Natural killer cell (primary cell): ENCODE measurements around the gene NUCKS1. TPM values are rescaled to one million over a fixed set of nuclear protein-coding genes. Genes with fewer than 3 reads are reported as not detected.

Source experiments
- ATAC-seq, 3 donors: fragments of 150-1000 bp in 2 of 3; fragments of 200-7000 bp in 1 of 3; cut with Tn5 transposase; 1 replicate in 1 of 3; 2 replicates in 2 of 3; pipeline ENCODE4 v1.10.0; 2021; ENCODE audit warnings: mild to moderate bottlenecking in 2 of 3, moderate library complexity in 2 of 3
- DNase-seq, 2 donors: peaks; one replicate each; pipeline versions ENCODE4 v3.0.0 to v3.0.0-alpha.2; 2013 to 2021; ENCODE audit warnings: mixed read lengths in 1 of 2
- H3K27ac ChIP-seq: one replicate; pipeline ENCODE4 v1.5.1; 2013; ENCODE audit warnings: mild to moderate bottlenecking, low read length
- H3K27me3 ChIP-seq: one replicate; pipeline ENCODE4 v1.6.1; 2013; ENCODE audit warnings: low read length; ENCODE audit not compliant: control insufficient read depth, insufficient read depth
- H3K36me3 ChIP-seq: one replicate; pipeline ENCODE4 v1.6.1; 2013; ENCODE audit warnings: low read length; ENCODE audit not compliant: control insufficient read depth, insufficient read depth
- H3K4me1 ChIP-seq: one replicate; pipeline ENCODE4 v1.6.1; 2013; ENCODE audit warnings: low read length; ENCODE audit not compliant: control insufficient read depth, insufficient read depth
- H3K4me3 ChIP-seq: one replicate; pipeline ENCODE4 v1.5.1; 2013; ENCODE audit warnings: low read length
- H3K9me3 ChIP-seq: one replicate; pipeline ENCODE4 v1.6.1; 2013; ENCODE audit warnings: low read length; ENCODE audit not compliant: control insufficient read depth, insufficient read depth
- H3K27ac Mint-ChIP-seq, 2 donors: one replicate each; pipeline ENCODE4 v1.8.0; 2022; ENCODE audit warnings: mild to moderate bottlenecking in 2 of 2, mixed read lengths in 2 of 2, moderate library complexity in 1 of 2
- H3K27me3 Mint-ChIP-seq, 2 donors: one replicate each; pipeline ENCODE4 v1.8.0; 2022; ENCODE audit warnings: low read depth in 2 of 2, mixed read lengths in 2 of 2
- H3K36me3 Mint-ChIP-seq: one replicate; pipeline ENCODE4 v1.8.0; 2022; ENCODE audit warnings: mixed read lengths
- H3K4me1 Mint-ChIP-seq, 2 donors: one replicate each; pipeline ENCODE4 v1.8.0; 2022; ENCODE audit warnings: mixed read lengths in 2 of 2
- H3K4me3 Mint-ChIP-seq: one replicate; pipeline ENCODE4 v1.8.0; 2022; ENCODE audit warnings: mild to moderate bottlenecking, moderate library complexity, mixed read lengths
- H3K9me3 Mint-ChIP-seq, 2 donors: one replicate each; pipeline ENCODE4 v1.8.0; 2022; ENCODE audit warnings: mixed read lengths in 2 of 2
- CTCF ChIP-seq: fragments of 200-600 bp; IDR thresholded peaks from one replicate; pipeline ENCODE4 v1.8.0; 2022; ENCODE audit warnings: antibody characterized with exemption
- WGBS: methylation state at CpG from one replicate; pipeline ENCODE4 v1.1.7; 2013; ENCODE audit warnings: missing lambda C conversion rate; ENCODE audit not compliant: insufficient coverage; 5-methylcytosine and 5-hydroxymethylcytosine counted together
- intact Hi-C: fragments of 100-400 bp; cut with micrococcal nuclease; formaldehyde crosslinking; loops from one replicate; pipeline ENCODE4 v1.14.2; 2022
- total RNA-seq, 4 donors: library from RNA; stranded (reverse); fragments of 120-200 nt in 1 of 4; gene quantifications; one replicate each; pipeline versions ENCODE4 v1.2.3 to v1.2.4, GENCODE V29; 2013 to 2022

The NUCKS1 gene
- total RNA-seq, 3 donors from 2014 or later (not counting 1 experiment from before 2014, with no cell fraction given) = 89.2 to 113 (median 103) TPM

- peaks cover 18% of the 10 kb centered on the region for H3K36me3 Mint-ChIP-seq
- H3K4me3 ChIP-seq = no peak overlapping the region
- peaks cover 40% of the 10 kb centered on the region for H3K36me3 ChIP-seq
- ATAC-seq (peak in 2 of 3 donors; percentile 26 to 88), DNase-seq (no peak)
- intact Hi-C loops = no loop called here
- 77% methylated on average over 5 of the region's 5 CpGs for WGBS
- H3K4me1 ChIP-seq = peaks cover 5% of the 10 kb centered on the region
- H3K27me3 ChIP-seq = no peaks in the 10 kb centered on the region
- no peaks in the 10 kb centered on the region for H3K27me3 Mint-ChIP-seq
- TF ChIP-seq CTCF = no peak
- H3K27ac Mint-ChIP-seq = peak overlapping the region; percentile 98
- no peaks in the 10 kb centered on the region for H3K9me3 Mint-ChIP-seq
- H3K27ac ChIP-seq = no peak overlapping the region
- H3K4me3 Mint-ChIP-seq = no peak overlapping the region
- peaks cover 34 to 35% of the 10 kb centered on the region in 2 donors for H3K4me1 Mint-ChIP-seq
- H3K9me3 ChIP-seq = no peaks in the 10 kb centered on the region
Observed at GRCh38 chr1:205766038-205766437, 16.1 kb upstream of the NUCKS1 start.

GRCh38 chr1:205764578-205764977 lies 14.6 kb upstream of the NUCKS1 start:
- peaks cover 25 to 34% of the 10 kb centered on the region in 2 donors for H3K4me1 Mint-ChIP-seq
- Histone ChIP-seq H3K9me3 (no peaks in the 10 kb centered on the region), H3K36me3 (peaks cover 32% of the 10 kb centered on the region), H3K4me1 (no peaks in the 10 kb centered on the region), H3K27me3 (no peaks in the 10 kb centered on the region), H3K27ac (no peak overlapping the region), H3K4me3 (no peak overlapping the region)
- peaks cover 8% of the 10 kb centered on the region for H3K36me3 Mint-ChIP-seq
- peak overlapping the region in 1 of 2 donors; percentile 98 for H3K27ac Mint-ChIP-seq
- H3K4me3 Mint-ChIP-seq = no peak overlapping the region
- intact Hi-C loops = no loop called here
- 100% methylated on average over 1 of the region's 2 CpGs for WGBS
- TF ChIP-seq CTCF = no peak
- H3K9me3 Mint-ChIP-seq = no peaks in the 10 kb centered on the region
- DNase-seq (no peak), ATAC-seq (no peak)
- H3K27me3 Mint-ChIP-seq = no peaks in the 10 kb centered on the region

GRCh38 chr1:205763980-205764379 lies 14.0 kb upstream of the NUCKS1 start:
- H3K27ac Mint-ChIP-seq = peak overlapping the region; percentile 47 to 98
- peaks cover 8% of the 10 kb centered on the region for H3K36me3 Mint-ChIP-seq
- ATAC-seq = no peak
- Histone ChIP-seq H3K9me3 (no peaks in the 10 kb centered on the region), H3K27ac (no peak overlapping the region), H3K4me3 (no peak overlapping the region), H3K27me3 (no peaks in the 10 kb centered on the region), H3K36me3 (peaks cover 26% of the 10 kb centered on the region), H3K4me1 (no peaks in the 10 kb centered on the region)
- intact Hi-C loops = no loop called here
- no peak for DNase-seq
- H3K4me1 Mint-ChIP-seq = peaks cover 25 to 31% of the 10 kb centered on the region in 2 donors
- H3K4me3 Mint-ChIP-seq = no peak overlapping the region
- H3K27me3 Mint-ChIP-seq = no peaks in the 10 kb centered on the region
- TF ChIP-seq CTCF = no peak
- H3K9me3 Mint-ChIP-seq = no peaks in the 10 kb centered on the region

GRCh38 chr1:205760606-205761005 lies 10.6 kb upstream of the NUCKS1 start:
- ATAC-seq = no peak
- Histone ChIP-seq H3K27me3 (no peaks in the 10 kb centered on the region), H3K36me3 (peaks cover 16% of the 10 kb centered on the region), H3K4me1 (no peaks in the 10 kb centered on the region), H3K27ac (no peak overlapping the region), H3K4me3 (no peak overlapping the region), H3K9me3 (no peaks in the 10 kb centered on the region)
- no peak overlapping the region for H3K27ac Mint-ChIP-seq
- no peaks in the 10 kb centered on the region for H3K27me3 Mint-ChIP-seq
- no peak for TF ChIP-seq CTCF
- H3K36me3 Mint-ChIP-seq = no peaks in the 10 kb centered on the region
- H3K9me3 Mint-ChIP-seq = no peaks in the 10 kb centered on the region
- H3K4me3 Mint-ChIP-seq = no peak overlapping the region
- DNase-seq = no peak
- intact Hi-C loops = no loop called here
- 100% methylated on average over 1 of the region's 3 CpGs for WGBS
- H3K4me1 Mint-ChIP-seq = peaks cover 4 to 11% of the 10 kb centered on the region in 2 donors
